HG02943 (cell line): Measurements from ENCODE around the gene CFHR5.
"Not testable (repeated sequence)": the region's sequence is repeated elsewhere in the genome, so short reads cannot be mapped to it uniquely, and the experiment has no call there.

Source experiments
- ATAC-seq: cut with Tn5 transposase; IDR thresholded peaks from one replicate; pipeline ENCODE4 v1.9.1; 2021; ENCODE audit warnings: mild to moderate bottlenecking, low read depth, moderate library complexity; ENCODE audit not compliant: unreplicated experiment

The CFHR5 gene

DNA sequence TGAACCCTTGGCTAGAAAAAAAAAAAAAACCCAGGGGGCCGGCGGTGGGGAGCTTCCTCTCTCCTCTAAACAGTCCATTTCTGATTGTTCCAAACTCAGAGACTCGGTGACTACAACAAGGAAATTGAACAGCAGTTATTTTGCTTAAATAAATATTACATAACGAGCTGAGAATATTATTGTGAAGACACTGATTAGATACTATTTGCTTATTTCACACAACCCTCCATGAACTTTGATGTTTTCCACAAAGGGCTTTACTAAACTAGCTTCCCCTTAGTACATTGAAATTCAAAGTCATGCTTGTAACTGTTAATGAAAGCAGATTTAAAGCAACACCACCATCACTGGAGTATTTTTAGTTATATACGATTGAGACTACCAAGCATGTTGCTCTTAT is at the start of gene CFHR5:
Gene CFHR5 (plus strand): TSS at position 279 of the 400 bp plus-strand sequence. CDS start 109 bp downstream, at position 388.
- ATAC-seq, result no peak

DNA sequence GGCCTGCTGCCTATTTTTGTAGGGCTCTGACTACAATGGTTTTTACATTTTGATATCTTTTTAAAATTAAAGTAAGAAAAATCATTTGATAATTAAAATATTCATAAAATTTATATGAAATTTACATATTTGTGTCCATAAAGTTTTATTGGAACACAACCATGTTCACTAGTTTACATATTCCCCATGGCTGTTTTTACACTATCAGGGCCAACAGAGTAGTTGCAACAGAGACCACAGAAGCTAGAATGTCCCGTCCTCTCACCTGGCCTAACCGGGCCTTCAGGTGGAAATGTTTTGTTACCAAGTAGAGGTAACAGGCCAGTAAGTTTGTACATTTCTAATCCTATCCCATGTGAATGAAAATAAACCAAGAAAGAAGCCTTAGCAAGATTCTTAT is 44.5 kb upstream of the CFHR5 start:
- ATAC-seq, result not testable (repeated sequence)

DNA sequence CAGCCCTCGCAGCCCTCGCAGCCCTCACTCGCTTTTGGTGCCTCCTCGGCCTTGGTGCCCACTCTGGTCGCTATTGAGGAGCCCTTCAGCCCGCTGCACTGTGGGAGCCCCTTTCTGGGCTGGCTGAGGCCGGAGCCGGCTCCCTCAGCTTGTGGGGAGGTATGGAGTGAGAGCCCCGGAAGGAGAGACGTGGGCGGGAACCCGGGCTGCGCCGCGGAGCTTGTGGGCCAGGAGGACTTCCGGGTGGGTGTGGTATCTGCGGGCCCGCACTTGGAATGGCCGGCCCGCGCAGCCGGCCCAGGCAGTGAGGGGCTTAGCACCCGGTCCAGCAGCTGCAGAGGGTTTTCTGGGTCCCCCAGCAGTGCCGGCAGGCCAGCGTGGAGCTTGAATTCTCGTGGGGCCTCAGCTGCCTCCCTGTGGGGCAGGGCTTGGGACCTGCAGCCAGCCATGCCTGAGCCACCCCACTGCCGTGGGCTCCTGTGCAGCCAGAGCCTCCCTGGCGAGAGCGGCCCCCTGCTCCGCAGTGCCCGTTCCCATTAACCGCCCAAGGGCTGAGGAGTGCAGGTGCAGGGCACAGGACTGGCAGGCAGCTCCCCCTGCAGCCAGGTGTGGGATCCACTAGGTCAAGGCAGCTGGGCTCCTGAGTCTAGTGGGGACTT is 43.7 kb upstream of the CFHR5 start:
- no peak for ATAC-seq

DNA sequence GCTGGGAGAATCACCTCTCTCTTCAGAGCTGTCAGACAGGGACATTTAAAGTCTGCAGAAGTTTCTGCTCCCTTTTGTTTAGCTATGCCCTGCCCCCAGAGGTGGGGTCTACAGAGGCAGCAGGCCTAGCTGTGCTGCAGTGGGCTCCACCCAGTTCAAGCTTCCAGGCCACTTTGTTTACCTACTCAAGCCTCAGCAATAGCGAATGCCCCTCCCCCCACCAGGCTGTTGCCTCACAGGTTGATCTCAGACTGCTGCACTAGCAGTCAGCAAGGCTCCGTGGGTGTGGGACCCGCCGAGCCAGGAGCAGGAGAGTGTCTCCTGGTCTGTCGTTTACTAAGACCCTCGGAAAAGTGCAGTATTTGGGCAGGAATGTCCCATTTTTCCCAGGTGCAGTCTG is 35.9 kb upstream of the CFHR5 start:
- ATAC-seq, result not testable (repeated sequence)

DNA sequence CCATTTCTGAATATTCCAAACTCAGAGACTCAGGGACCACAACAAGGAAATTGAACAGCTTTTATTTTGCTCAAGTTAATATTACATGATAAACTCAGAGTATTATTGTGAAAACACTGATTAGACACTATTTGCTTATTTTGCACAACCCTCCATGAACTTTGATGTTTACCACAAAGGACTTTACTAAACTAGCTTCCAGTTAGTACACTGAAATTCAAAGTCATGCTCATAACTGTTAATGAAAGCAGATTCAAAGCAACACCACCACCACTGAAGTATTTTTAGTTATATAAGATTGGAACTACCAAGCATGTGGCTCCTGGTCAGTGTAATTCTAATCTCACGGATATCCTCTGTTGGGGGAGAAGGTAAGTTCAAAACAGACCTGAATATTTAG is 33.8 kb upstream of the CFHR5 start, which contains the start of gene CFHR2:
Gene CFHR2 (plus strand): TSS at position 171 of the 400 bp plus-strand sequence. CDS start 143 bp downstream, at position 314.
- not testable (repeated sequence) for ATAC-seq

DNA sequence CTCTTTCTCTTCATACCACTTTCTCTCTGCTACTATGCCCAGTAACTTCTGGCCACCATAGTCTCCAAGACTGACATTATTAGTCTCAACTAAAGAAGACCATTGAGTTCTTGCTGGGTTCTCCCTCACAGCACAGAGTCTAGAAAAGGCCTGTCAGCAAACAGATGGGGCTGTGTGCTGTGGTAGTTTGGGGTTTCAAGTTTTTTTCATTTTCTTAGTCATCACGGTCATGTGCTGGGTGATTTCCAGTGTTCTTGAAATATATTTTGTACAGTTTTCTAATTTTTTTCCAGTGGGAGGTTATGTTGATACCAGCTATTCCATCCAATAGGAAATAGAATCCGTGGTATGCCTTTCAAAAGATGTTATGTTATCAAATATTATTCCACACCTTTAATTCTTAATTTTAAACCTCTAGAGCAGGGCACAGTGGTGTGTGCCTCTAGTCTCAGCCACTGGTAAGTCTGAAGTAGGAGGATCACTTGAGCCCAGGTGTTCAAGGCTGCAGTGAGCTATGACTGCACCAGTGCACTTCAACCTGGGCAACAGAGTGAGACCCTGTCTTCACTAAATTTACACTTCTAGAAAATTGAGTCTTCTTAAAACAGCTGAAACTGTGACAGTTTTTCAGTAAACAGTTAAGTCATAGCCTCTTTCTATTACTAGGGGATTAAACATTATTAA is 25.5 kb upstream of the CFHR5 start:
- peak; percentile 51 for ATAC-seq

DNA sequence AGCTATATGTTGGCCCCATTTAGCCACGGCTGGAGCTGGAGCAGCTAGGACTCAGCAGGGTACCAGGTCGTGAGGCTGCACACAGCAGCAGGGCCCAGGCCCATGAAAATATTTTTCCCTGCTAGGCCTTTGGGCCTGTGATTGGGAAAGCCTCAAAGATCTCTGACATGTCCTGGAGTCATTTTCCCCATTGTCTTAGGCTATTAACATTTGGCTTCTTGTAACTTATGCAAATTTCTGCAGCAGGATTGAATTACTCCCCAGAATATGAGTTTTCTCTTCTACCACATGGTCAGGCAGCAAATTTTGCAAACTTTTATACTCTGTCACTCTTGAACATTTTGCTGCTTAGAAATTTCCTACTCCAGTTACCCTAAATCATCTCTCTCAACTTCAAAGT is 22.6 kb upstream of the CFHR5 start:
- ATAC-seq, result no peak

DNA sequence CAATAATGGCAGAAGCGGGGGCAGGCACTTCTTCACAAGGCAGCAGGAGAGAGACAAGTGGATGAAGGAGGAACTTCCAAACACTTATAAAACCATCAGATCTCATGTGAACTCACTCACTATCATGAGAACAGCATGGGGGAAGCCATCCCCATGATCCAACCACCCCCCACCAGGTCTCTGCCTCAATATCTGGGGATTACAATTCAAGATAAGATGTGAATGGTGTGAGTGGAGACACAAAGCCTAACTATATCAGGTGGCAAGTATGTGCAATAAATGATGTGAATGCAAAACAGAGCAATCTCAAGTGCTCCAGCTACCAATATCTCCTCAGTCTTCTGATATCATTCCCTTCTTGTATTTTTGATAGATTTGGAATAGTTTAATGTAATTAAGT is 21.4 kb upstream of the CFHR5 start:
- ATAC-seq, result no peak

DNA sequence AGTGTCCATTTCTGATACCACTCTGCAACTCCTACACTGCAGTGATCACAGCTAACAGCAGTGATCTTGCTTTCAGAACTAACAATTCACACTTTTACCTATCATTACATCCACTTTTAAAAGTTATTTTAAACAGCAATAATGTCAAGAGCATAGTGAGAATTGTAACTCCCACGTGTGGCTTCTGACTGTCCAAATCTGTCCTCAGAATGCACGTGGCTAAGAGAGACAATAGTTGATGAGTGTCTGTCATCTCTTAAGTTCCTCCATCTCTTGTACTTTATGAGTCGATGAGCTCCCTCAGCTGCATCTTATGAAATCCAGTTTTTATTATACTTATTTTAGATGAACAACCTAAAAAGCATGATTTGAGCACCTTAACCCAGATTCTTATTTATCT is 16.5 kb upstream of the CFHR5 start:
- no peak for ATAC-seq

DNA sequence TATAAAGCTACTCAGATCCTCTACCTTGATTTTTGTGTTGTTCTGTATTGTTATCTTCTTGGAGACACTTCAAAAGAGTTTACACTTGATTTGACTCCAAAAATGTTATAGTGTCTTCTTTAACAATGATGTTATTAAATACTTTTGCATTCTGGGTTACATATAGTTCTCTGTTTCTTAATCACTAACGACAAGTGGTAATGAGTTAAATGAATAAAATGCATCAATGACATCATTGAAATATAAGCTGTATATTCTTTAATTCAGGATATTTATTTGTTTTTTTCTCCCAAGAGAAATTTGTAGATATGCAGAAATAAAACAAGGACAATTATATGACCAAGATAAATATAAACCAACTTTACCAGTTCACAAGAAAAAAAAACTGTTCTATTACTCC is 7.2 kb upstream of the CFHR5 start:
- no peak for ATAC-seq

DNA sequence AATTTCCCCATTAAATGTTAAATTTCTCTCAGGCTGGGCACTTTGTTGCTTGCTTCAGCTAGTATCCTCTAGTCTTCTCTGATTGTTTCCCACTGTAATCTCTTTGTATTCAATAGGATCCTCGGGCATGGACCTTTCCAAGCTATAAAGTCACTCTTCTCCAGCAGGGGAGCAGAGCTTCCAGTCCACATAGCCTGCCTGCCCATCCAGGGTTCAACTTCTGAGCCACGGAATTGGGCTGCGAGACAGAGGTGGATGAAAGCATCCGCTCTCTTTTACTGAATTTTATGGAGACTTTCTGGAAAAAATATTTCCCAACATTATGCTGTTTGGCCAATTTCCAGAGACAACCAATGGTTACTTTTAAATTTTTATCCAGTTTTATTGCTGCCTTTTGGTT is 1.1 kb upstream of the CFHR5 start:
- no peak for ATAC-seq

DNA sequence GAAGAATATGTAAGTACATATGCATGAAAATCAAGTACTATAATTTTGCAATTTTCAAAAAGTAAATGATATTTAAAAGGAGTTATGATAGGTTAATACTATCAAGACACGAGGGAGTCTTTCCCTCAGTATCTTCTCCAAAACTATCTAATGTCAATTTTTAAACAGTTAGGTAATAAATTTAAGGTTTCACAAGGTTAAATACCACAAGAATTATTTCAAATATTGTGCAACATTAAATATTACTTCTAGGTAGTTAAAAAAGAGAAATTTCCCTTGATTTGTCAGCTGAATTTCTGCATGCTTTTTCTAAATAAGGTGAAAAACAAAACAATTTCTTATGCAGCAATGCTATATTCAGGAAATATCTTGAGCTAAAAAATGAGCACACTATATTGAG is 3.5 kb downstream of the CFHR5 start:
- no peak for ATAC-seq

DNA sequence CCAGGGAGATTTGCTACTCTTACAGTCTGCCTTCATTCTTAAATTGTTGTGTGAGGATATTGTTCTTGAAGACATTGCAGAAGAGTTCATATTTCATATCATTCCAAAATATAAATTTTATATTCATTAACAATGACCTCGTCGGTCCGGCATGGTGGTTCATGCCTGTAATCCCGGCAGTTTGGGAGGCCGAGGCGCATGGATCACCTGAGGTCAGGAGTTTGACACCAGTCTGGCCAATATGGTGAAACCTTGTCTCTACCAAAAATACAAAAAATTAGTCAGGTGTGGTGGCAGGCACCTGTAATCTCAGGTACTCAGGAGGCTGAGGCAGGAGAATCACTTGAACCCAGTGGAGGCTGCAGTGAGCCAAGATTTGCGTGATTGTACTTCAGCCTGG is 4.9 kb downstream of the CFHR5 start:
- not testable (repeated sequence) for ATAC-seq

DNA sequence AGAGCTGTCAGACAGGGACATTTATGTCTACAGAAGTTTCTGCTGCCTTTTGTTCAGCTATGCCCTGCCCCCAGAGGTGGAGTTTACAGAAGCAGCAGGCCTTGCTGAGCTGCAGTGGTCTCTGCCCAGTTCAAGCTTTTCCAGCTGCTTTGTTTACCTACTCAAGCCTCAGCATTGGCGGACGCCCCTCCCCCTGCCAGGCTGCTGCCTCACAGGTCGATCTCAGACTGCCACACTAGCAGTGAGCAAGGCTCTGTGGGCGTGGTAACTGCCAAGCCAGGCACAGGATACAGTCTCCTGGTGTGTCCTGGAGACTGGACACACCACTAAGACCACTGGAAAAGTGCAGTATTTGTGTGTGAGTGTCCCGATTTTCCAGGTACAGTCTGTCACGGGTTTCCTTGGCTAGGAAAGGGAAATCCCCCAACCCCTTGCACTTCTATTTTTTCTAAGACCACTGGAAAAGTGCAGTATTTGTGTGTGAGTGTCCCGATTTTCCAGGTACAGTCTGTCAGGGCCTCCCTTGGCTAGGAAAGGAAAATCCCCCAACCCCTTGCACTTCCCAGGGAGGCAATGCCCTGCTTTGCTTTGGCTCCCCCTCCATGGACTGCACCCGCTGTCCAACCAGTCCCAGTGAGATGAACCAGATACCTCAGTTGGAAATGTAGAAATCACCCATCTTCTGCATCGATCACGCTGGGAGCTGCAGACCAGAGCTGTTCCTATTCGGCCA is 14.7 kb downstream of the CFHR5 start:
- ATAC-seq, result not testable (repeated sequence)

DNA sequence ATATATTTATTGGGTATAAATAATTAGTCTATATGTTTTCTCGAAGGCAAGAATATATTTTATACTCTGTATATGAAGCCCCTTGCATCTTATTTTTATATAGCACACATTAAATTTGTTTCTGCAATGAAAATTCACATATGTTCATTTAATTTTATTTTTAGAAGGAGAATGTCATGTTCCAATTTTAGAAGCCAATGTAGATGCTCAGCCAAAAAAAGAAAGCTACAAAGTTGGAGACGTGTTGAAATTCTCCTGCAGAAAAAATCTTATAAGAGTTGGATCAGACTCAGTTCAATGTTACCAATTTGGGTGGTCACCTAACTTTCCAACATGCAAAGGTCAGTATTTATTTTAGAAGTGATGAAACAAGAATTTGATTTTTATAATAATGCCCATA is 16.6 kb downstream of the CFHR5 start:
- no peak for ATAC-seq

DNA sequence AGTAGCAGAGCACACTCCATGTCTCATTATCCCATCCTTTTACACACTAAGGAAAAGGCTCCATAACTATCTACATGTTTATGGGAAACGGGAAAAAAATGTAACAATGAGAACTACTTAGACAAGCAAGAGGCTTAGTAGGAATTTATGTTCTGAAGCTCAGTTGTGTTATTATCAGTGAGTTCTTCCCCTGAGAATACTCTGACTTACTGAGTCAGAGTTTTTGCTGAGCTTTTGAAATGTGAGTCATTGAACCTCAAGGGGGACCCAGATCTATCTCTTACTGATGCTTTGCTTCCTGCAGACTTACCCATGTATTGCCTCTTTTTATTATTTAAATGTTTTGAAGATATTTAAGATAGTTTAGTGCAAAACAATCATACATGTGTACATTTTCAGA is 20.1 kb downstream of the CFHR5 start:
- ATAC-seq, result no peak

DNA sequence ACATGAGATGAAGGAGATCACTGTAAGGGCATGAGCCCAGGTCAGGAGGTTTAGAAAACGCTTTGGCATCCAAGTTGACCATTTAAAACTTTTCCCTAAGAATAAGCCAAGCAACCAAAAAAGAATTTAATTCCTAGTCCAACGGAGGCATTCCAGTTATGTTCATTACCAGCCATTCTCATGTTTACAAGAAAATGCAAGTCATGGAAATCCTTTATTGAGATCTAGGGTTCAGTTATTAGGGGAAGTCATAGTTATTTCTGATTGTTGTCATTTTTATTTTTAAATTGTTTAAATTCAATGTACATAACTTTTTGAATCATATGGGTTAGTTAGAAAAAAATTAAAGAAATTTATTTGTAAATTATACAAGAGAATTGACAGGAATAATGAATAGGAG is 24.5 kb downstream of the CFHR5 start:
- ATAC-seq, result no peak

DNA sequence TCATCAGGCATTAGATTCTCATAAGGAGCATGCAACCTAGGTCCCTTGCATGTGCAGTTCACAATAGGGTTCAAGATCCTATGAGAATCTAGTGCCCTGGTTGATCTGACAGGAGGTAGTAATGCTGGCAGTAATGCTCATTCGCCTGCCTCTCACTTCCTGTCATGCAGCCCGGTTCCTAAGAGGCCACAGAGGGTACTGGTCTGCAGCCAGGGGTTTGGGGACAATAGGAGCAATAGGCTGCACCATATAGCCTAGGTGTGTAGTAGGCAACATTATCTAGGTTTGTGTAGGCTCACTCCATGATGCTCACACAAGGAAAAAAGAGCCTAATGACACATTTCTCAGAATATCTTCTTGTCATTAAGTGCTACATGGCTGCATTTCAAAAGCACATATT is 25.8 kb downstream of the CFHR5 start:
- ATAC-seq, result no peak

DNA sequence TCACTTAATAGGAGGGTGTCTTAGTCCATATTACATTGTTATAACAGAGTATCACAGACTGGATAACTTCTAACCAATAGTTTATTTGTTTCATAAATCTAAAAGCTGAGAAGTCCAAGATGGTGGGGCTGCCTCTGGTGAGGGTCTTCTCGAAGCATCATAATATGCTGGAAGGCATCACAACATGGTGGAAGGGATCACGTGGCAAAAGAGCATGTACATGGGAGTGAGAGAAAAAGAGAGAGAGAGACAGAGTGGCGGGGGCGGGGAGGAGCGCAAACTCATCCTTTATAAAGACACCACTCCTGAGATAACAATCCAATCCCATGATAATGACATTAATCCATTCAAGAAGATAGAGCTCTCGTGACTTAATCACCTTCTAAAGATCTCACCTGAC is 31.5 kb downstream of the CFHR5 start:
- no peak for ATAC-seq

DNA sequence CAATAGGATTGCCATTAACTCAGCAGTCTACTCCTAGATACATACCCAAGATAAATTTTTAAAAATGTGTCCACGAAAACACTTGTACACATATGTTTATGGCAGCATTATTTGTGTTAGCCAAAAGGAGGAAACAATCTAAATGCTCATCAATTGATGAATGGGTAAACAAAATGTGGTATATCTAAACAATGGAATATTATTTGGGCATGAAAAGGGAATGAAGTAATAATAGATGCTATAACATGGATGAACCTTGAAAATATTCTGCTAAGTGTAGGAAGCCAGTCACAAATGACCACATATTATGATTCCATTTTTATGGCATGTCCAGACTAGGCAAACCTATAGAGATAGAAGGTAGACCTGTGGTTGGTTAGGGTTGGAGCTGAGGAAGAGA is 34.3 kb downstream of the CFHR5 start:
- no peak for ATAC-seq

DNA sequence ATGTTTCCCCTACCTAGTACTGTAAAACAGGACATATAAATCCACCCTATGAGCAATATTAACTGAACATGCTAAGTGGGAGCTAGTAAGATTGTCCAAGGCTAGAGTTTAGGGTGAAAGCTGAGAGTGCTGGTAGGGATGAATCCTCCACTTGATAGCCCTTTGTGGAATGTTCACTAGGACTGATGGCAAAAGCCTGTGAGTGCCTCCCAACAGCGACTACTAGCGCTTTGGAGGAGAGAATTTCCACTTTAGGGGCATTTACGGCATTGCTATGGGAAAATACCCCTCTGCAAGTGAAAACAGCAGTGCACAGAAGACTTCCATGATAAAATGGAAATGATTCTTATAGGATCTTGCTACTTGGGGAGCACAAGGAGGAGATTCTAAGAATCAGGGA is 35.9 kb downstream of the CFHR5 start:
- no peak for ATAC-seq

DNA sequence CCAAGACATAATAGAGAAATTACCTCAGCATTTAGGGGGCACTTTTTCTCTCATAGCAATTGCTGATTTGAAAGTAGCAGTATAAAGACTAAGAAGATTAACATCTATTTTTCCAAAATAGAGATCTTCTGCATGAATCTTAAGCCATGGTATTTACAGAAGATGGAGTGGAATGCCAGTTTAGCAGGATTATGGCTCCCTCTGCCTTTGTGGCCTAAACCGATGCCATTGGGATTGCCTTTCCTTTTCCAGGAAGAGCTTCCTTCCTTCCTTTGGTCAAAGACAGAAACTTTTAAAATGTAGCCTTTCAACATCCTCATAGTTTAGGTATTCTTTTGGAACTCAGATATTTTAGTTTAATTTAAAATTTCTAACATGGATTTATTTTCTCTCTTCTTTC is 39.4 kb downstream of the CFHR5 start:
- no peak for ATAC-seq
